Measurements from ENCODE around the gene PPM1K. TPM values are rescaled to one million over a fixed set of nuclear protein-coding genes. Genes with fewer than 3 reads are reported as not detected.
A peak's percentile ranks its signal among the peaks of the same experiment; 100 is the strongest.

The PPM1K gene
- total RNA-seq, 2 experiments from 2014 or later = 65.7 to 87.7 TPM

DNA sequence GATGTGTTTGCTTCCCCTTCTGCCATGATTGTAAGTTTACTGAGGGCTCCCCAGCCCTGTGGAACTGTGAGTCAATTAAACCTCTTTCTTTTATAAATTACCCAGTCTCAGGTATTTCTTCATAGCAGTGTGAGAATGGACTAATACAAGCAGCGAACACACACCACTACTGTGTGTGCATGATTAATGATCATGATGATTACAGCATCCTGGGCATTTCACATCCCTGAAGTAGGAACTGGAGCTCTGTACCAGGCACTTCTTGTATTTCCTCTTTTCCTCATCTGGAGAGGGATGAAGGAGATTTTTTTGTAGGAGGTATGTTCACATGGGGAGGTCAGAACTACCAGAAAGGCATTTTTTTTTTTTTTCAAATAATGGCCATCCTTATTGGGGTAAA lies 60.8 kb downstream of the PPM1K start:
- H2AFZ ChIP-seq (ENCODE audit: low read length) = no peak overlapping the region
- CTCF ChIA-PET (ENCODE audit: unreplicated experiment) = no interaction called here
- BruUV-seq (replicated peaks) = no TSS peak
- POLR2A ChIA-PET = no interaction called here
- no peaks in the 10 kb centered on the region for H3K79me2 ChIP-seq (ENCODE audit: insufficient read depth, low read depth, low read length)
- H3K4me2 ChIP-seq (ENCODE audit: low read length) = no peak overlapping the region
- no peaks in the 10 kb centered on the region for H3K9me2 ChIP-seq (ENCODE audit: insufficient read depth, low read length)
- H3K9me3 ChIP-seq (ENCODE audit: low read length) = no peaks in the 10 kb centered on the region
- no peaks in the 10 kb centered on the region for H3K36me3 ChIP-seq (ENCODE audit: insufficient read depth, low read length)
- H4K20me1 ChIP-seq (ENCODE audit: insufficient read depth, low read length) = no peaks in the 10 kb centered on the region
- no peak overlapping the region for H3K4me3 ChIP-seq (ENCODE audit: low read depth, low read length, poor library complexity, severe bottlenecking)
- no peak for TF ChIP-seq EZH2phosphoT487 (IDR thresholded peaks at IDR 0.05; ENCODE audit: borderline replicate concordance, low read depth, low read length)
- TF ChIP-seq, protein P1, sequence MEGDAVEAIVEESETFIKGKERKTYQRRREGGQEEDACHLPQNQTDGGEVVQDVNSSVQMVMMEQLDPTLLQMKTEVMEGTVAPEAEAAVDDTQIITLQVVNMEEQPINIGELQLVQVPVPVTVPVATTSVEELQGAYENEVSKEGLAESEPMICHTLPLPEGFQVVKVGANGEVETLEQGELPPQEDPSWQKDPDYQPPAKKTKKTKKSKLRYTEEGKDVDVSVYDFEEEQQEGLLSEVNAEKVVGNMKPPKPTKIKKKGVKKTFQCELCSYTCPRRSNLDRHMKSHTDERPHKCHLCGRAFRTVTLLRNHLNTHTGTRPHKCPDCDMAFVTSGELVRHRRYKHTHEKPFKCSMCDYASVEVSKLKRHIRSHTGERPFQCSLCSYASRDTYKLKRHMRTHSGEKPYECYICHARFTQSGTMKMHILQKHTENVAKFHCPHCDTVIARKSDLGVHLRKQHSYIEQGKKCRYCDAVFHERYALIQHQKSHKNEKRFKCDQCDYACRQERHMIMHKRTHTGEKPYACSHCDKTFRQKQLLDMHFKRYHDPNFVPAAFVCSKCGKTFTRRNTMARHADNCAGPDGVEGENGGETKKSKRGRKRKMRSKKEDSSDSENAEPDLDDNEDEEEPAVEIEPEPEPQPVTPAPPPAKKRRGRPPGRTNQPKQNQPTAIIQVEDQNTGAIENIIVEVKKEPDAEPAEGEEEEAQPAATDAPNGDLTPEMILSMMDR (conservative IDR thresholded peaks at IDR 0.05; ENCODE audit: low read length) = no peak
- no peak overlapping the region for H3K27ac ChIP-seq (ENCODE audit: low read depth, low read length, poor library complexity, severe bottlenecking)
- no peaks in the 10 kb centered on the region for H3K4me1 ChIP-seq (ENCODE audit: insufficient read depth, low read length, poor library complexity, severe bottlenecking)
- intact Hi-C loops (cut with micrococcal nuclease; ENCODE audit: unreplicated experiment) = no loop called here
- DNase-seq (ENCODE audit: low spot score) = no peak

- Histone ChIP-seq H3K27ac (ENCODE audit: low read depth, low read length, poor library complexity, severe bottlenecking) (no peak overlapping the region), H2AFZ (ENCODE audit: low read length) (no peak overlapping the region), H3K36me3 (ENCODE audit: insufficient read depth, low read length) (no peaks in the 10 kb centered on the region), H3K79me2 (ENCODE audit: insufficient read depth, low read depth, low read length) (no peaks in the 10 kb centered on the region), H3K9me2 (ENCODE audit: insufficient read depth, low read length) (no peaks in the 10 kb centered on the region), H3K4me1 (ENCODE audit: insufficient read depth, low read length, poor library complexity, severe bottlenecking) (no peaks in the 10 kb centered on the region), H3K9me3 (ENCODE audit: low read length) (no peaks in the 10 kb centered on the region), H3K4me2 (ENCODE audit: low read length) (no peak overlapping the region), H4K20me1 (ENCODE audit: insufficient read depth, low read length) (no peaks in the 10 kb centered on the region), H3K4me3 (ENCODE audit: low read depth, low read length, poor library complexity, severe bottlenecking) (no peak overlapping the region)
- TF ChIP-seq, protein P1 (conservative IDR thresholded peaks at IDR 0.05; ENCODE audit: low read length) = peak; percentile 95
- no peak for TF ChIP-seq EZH2phosphoT487 (IDR thresholded peaks at IDR 0.05; ENCODE audit: borderline replicate concordance, low read depth, low read length)
- ChIA-PET CTCF (ENCODE audit: unreplicated experiment) (interaction anchor here (1.0 to 1.5 kb wide), 2 partner anchors 295 to 297 kb away, joined by 3 to 11 read pairs; no protein-coding TSS in a partner anchor), POLR2A (interaction anchor here (0.6 to 0.7 kb wide), 2 partner anchors 11 to 68 kb away, joined by 3 read pairs; no protein-coding TSS in a partner anchor)
- no TSS peak for BruUV-seq (replicated peaks)
- intact Hi-C loops (cut with micrococcal nuclease; ENCODE audit: unreplicated experiment) = loop anchor here (1.0 kb wide), 1 partner anchor 296 kb away; no protein-coding TSS in a partner anchor
- DNase-seq (ENCODE audit: low spot score) = peak; percentile 72
These were observed 65.3 kb downstream of the PPM1K start for GRCh38 chr4:88219099-88219498.

GRCh38 chr4:88217169-88217568 lies 67.2 kb downstream of the PPM1K start:
- no peak overlapping the region for H2AFZ ChIP-seq (ENCODE audit: low read length)
- no peak overlapping the region for H3K4me2 ChIP-seq (ENCODE audit: low read length)
- intact Hi-C loops (cut with micrococcal nuclease; ENCODE audit: unreplicated experiment) = no loop called here
- H3K9me3 ChIP-seq (ENCODE audit: low read length) = no peaks in the 10 kb centered on the region
- no peak for TF ChIP-seq EZH2phosphoT487 (IDR thresholded peaks at IDR 0.05; ENCODE audit: borderline replicate concordance, low read depth, low read length)
- TF ChIP-seq, protein P1 (conservative IDR thresholded peaks at IDR 0.05; ENCODE audit: low read length) = no peak
- no peaks in the 10 kb centered on the region for H3K9me2 ChIP-seq (ENCODE audit: insufficient read depth, low read length)
- CTCF ChIA-PET (ENCODE audit: unreplicated experiment) = no interaction called here
- POLR2A ChIA-PET = interaction anchor here (0.7 kb wide), 1 partner anchor 158 kb away, joined by 3 read pairs; no protein-coding TSS in a partner anchor
- no peak for DNase-seq (ENCODE audit: low spot score)
- H3K36me3 ChIP-seq (ENCODE audit: insufficient read depth, low read length) = no peaks in the 10 kb centered on the region
- no TSS peak for BruUV-seq (replicated peaks)
- no peak overlapping the region for H3K27ac ChIP-seq (ENCODE audit: low read depth, low read length, poor library complexity, severe bottlenecking)
- H3K4me3 ChIP-seq (ENCODE audit: low read depth, low read length, poor library complexity, severe bottlenecking) = no peak overlapping the region
- no peaks in the 10 kb centered on the region for H3K4me1 ChIP-seq (ENCODE audit: insufficient read depth, low read length, poor library complexity, severe bottlenecking)
- no peaks in the 10 kb centered on the region for H4K20me1 ChIP-seq (ENCODE audit: insufficient read depth, low read length)
- no peaks in the 10 kb centered on the region for H3K79me2 ChIP-seq (ENCODE audit: insufficient read depth, low read depth, low read length)
